Breast epithelium (tissue), 4 donors: Measurements from ENCODE around the gene KCNIP3. TPM values are rescaled to one million over a fixed set of nuclear protein-coding genes. Genes with fewer than 3 reads are reported as not detected.

Experiments
- DNase-seq, 2 donors: peaks; one replicate each; pipeline ENCODE4 v3.0.0-alpha.2; 2019; ENCODE audit warnings: low spot score in 2 of 2
- H3K27ac ChIP-seq, 2 donors: fragments of 200-600 bp; sonication (generic) in 1 of 2; one replicate each; pipeline ENCODE4 v1.5.1; 2016 to 2019; ENCODE audit warnings: mild to moderate bottlenecking in 1 of 2
- H3K27me3 ChIP-seq, 2 donors: fragments of 200-600 bp; sonication (generic) in 1 of 2; one replicate each; pipeline versions ENCODE4 v1.5.1 to v1.6.0; 2017 to 2019; ENCODE audit warnings: control low read depth in 1 of 2, mild to moderate bottlenecking in 1 of 2
- H3K36me3 ChIP-seq: fragments of 200-600 bp; one replicate; pipeline ENCODE4 v1.5.1; 2019
- H3K4me1 ChIP-seq, 2 donors: fragments of 200-600 bp; sonication (generic); one replicate each; pipeline ENCODE4 v1.5.1; 2016 to 2019; ENCODE audit warnings: control low read depth in 1 of 2
- H3K4me3 ChIP-seq, 3 donors: fragments of 200-600 bp; sonication (generic); 1 replicate in 2 of 3; 2 replicates in 1 of 3; pipeline ENCODE4 v1.5.1; 2016 to 2019; ENCODE audit warnings: mild to moderate bottlenecking in 3 of 3, moderate library complexity in 2 of 3
- H3K9me3 ChIP-seq, 2 donors: fragments of 200-600 bp; sonication (generic) in 1 of 2; one replicate each; pipeline ENCODE4 v1.5.1; 2016 to 2019; ENCODE audit warnings: control low read depth in 1 of 2
- CTCF ChIP-seq, 3 donors: fragments of 450-650 bp; IDR thresholded peaks; one replicate each; pipeline ENCODE4 v1.5.1; 2016 to 2017; ENCODE audit warnings: antibody characterized with exemption in 3 of 3, mild to moderate bottlenecking in 3 of 3, moderate library complexity in 3 of 3
- POLR2A ChIP-seq: fragments of 450-650 bp; IDR thresholded peaks from one replicate; pipeline ENCODE4 v1.6.1; 2016; ENCODE audit warnings: antibody characterized with exemption, mild to moderate bottlenecking, moderate library complexity
- POLR2AphosphoS5 ChIP-seq, 3 donors: sonication (generic); formaldehyde crosslinking; IDR thresholded peaks; one replicate each; pipeline ENCODE4 v1.6.1; 2017; ENCODE audit warnings: antibody characterized with exemption in 3 of 3
- intact Hi-C: fragments of 100-400 bp; cut with DNase I; formaldehyde crosslinking; loops from one replicate; pipeline ENCODE4 v1.15.1; 2023; ENCODE audit warnings: low total_unique reads
- total RNA-seq, 3 donors: library from RNA; depleted of rRNA; stranded (reverse); fragments of >200 nt; gene quantifications; one replicate each; pipeline ENCODE4 v1.1.0, GENCODE V29; 2016

The KCNIP3 gene
- total RNA-seq, 3 donors from 2014 or later, result 14.4 to 30.1 (median 15.1) TPM

- Histone ChIP-seq H3K27ac (no peak overlapping the region), H3K36me3 (no peaks in the 10 kb centered on the region), H3K27me3 (no peaks in the 10 kb centered on the region), H3K4me1 (no peaks in the 10 kb centered on the region), H3K9me3 (no peaks in the 10 kb centered on the region), H3K4me3 (no peak overlapping the region)
- DNase-seq, result no peak
- TF ChIP-seq POLR2AphosphoS5 (IDR thresholded peaks at IDR 0.05) (no peak), CTCF (IDR thresholded peaks at IDR 0.05) (no peak), POLR2A (no peak)
- intact Hi-C loops, result no loop called here
These were observed 32.5 kb upstream of the KCNIP3 start for GRCh38 chr2:95264624-95265023.

- no peak for DNase-seq
- Histone ChIP-seq H3K4me1 (no peaks in the 10 kb centered on the region), H3K4me3 (no peak overlapping the region), H3K27me3 (no peaks in the 10 kb centered on the region), H3K9me3 (no peaks in the 10 kb centered on the region), H3K36me3 (no peaks in the 10 kb centered on the region), H3K27ac (no peak overlapping the region)
- intact Hi-C loops, result no loop called here
- TF ChIP-seq CTCF (IDR thresholded peaks at IDR 0.05) (no peak), POLR2AphosphoS5 (IDR thresholded peaks at IDR 0.05) (no peak), POLR2A (no peak)
These were observed 32.0 kb upstream of the KCNIP3 start for GRCh38 chr2:95265182-95265581.

- Histone ChIP-seq H3K27me3 (no peaks in the 10 kb centered on the region), H3K4me3 (no peak overlapping the region), H3K9me3 (no peaks in the 10 kb centered on the region), H3K36me3 (no peaks in the 10 kb centered on the region), H3K4me1 (no peaks in the 10 kb centered on the region), H3K27ac (no peak overlapping the region)
- DNase-seq, result peak in 1 of 2 donors; percentile 30
- TF ChIP-seq POLR2AphosphoS5 (IDR thresholded peaks at IDR 0.05), result no peak
- TF ChIP-seq CTCF (IDR thresholded peaks at IDR 0.05), result no peak
- TF ChIP-seq POLR2A, result no peak
- intact Hi-C loops, result no loop called here
These were observed 30.2 kb upstream of the KCNIP3 start for GRCh38 chr2:95266781-95267430.

GRCh38 chr2:95267458-95268210, 29.5 kb upstream of the KCNIP3 start:
- H3K27ac ChIP-seq, result no peak overlapping the region
- H3K4me3 ChIP-seq, result no peak overlapping the region
- H3K27me3 ChIP-seq, result no peaks in the 10 kb centered on the region
- TF ChIP-seq POLR2AphosphoS5 (IDR thresholded peaks at IDR 0.05) (no peak), POLR2A (no peak), CTCF (IDR thresholded peaks at IDR 0.05) (no peak)
- H3K9me3 ChIP-seq, result no peaks in the 10 kb centered on the region
- intact Hi-C loops, result no loop called here
- H3K36me3 ChIP-seq, result no peaks in the 10 kb centered on the region
- DNase-seq, result no peak
- no peaks in the 10 kb centered on the region for H3K4me1 ChIP-seq
